WTC11 (cell line): ENCODE results near the gene SPAG9. TPM values are rescaled to one million over a fixed set of nuclear protein-coding genes. Genes with fewer than 3 reads are reported as not detected.

ENCODE experiments used
- ATAC-seq: fragments of 200-7000 bp; cut with Tn5 transposase; 2 replicates; pipeline ENCODE4 v1.10.0; 2021; ENCODE audit warnings: mild to moderate bottlenecking, moderate library complexity
- CTCF ChIA-PET: fragments of 300-600 bp; sonication (Branson Sonifier 250); formaldehyde crosslinking; loops from one replicate; lab custom pipeline; 2021; ENCODE audit warnings: antibody characterized with exemption; lab: Charles Lee
- POLR2A ChIA-PET: fragments of 350-600 bp; sonication (Branson Sonifier 250); formaldehyde crosslinking; loops from one replicate; lab custom pipeline; 2021; ENCODE audit warnings: antibody characterized with exemption; lab: Charles Lee
- DNase-seq: peaks from one replicate; pipeline ENCODE4 v3.0.0; 2021; ENCODE audit warnings: low spot score
- H3K27ac Mint-ChIP-seq: 2 replicates; pipeline ENCODE4 v1.8.0; 2021; ENCODE audit warnings: mixed read lengths
- H3K27me3 Mint-ChIP-seq: 2 replicates; pipeline ENCODE4 v1.8.0; 2021; ENCODE audit warnings: low read depth, mild to moderate bottlenecking, moderate library complexity, mixed read lengths
- H3K36me3 Mint-ChIP-seq: 2 replicates; pipeline ENCODE4 v1.8.0; 2021; ENCODE audit warnings: mixed read lengths
- H3K4me1 Mint-ChIP-seq: 2 replicates; pipeline ENCODE4 v1.8.0; 2022; ENCODE audit warnings: mixed read lengths
- H3K4me3 Mint-ChIP-seq: 2 replicates; pipeline ENCODE4 v1.8.0; 2021; ENCODE audit warnings: mild to moderate bottlenecking, moderate library complexity, mixed read lengths
- H3K9me3 Mint-ChIP-seq: 2 replicates; pipeline ENCODE4 v1.8.0; 2021; ENCODE audit warnings: mixed read lengths
- CDX4 ChIP-seq: fragments of 250-450 bp; sonication (Bioruptor Pico); IDR thresholded peaks from 2 replicates; pipeline ENCODE4 v1.9.0; 2021; ENCODE audit warnings: moderate library complexity, mild to moderate bottlenecking, inconsistent platforms, borderline replicate concordance
- ESRRA ChIP-seq: sonication (generic); formaldehyde crosslinking; IDR thresholded peaks from 2 replicates; pipeline ENCODE4 v1.8.1; 2022; ENCODE audit warnings: mild to moderate bottlenecking, missing genetic modification reagents, borderline replicate concordance
- ETV6 ChIP-seq: sonication (generic); formaldehyde crosslinking; IDR thresholded peaks from 2 replicates; pipeline ENCODE4 v1.8.1; 2022; ENCODE audit warnings: mild to moderate bottlenecking, missing genetic modification reagents
- FOXP1 ChIP-seq: sonication (generic); formaldehyde crosslinking; IDR thresholded peaks from 2 replicates; pipeline ENCODE4 v1.8.0; 2022; ENCODE audit warnings: missing genetic modification reagents, mild to moderate bottlenecking, moderate library complexity, borderline replicate concordance
- MYBL2 ChIP-seq: sonication (generic); formaldehyde crosslinking; IDR thresholded peaks from 2 replicates; pipeline ENCODE4 v1.8.1; 2023; ENCODE audit warnings: mild to moderate bottlenecking, moderate library complexity, missing genetic modification reagents
- NFYB ChIP-seq: sonication (generic); formaldehyde crosslinking; conservative IDR thresholded peaks from 2 replicates; pipeline ENCODE4 v1.8.0; 2022; ENCODE audit warnings: low read depth, missing genetic modification reagents
- SMAD4 ChIP-seq: sonication (generic); formaldehyde crosslinking; IDR thresholded peaks from 2 replicates; pipeline ENCODE4 v1.8.0; 2022; ENCODE audit warnings: mild to moderate bottlenecking, missing genetic modification reagents
- total RNA-seq: library from RNA; stranded (reverse); gene quantifications from 3 replicates; pipeline ENCODE4 v1.2.3, GENCODE V29; 2021
- TF ChIP-seq, protein P1 (sequence below): sonication (generic); formaldehyde crosslinking; IDR thresholded peaks from 2 replicates; pipeline ENCODE4 v1.8.1; 2022; ENCODE audit warnings: low read depth, missing genetic modification reagents, borderline replicate concordance
- TF ChIP-seq, protein P2 (sequence below): fragments of 250-450 bp; sonication (Bioruptor Pico); IDR thresholded peaks from 2 replicates; pipeline ENCODE4 v1.8.0; 2021; ENCODE audit warnings: mild to moderate bottlenecking
- TF ChIP-seq, protein P3 (sequence below): sonication (generic); formaldehyde crosslinking; IDR thresholded peaks from 2 replicates; pipeline ENCODE4 v1.8.0; 2023; ENCODE audit warnings: missing genetic modification reagents, mild to moderate bottlenecking, borderline replicate concordance
- TF ChIP-seq, protein P4 (sequence below): sonication (generic); formaldehyde crosslinking; IDR thresholded peaks from 2 replicates; pipeline ENCODE4 v1.8.1; 2022; ENCODE audit warnings: mild to moderate bottlenecking, missing genetic modification reagents, moderate library complexity, borderline replicate concordance

Gene SPAG9
- total RNA-seq, 1 experiment from 2014 or later, result 51.9 TPM

DNA sequence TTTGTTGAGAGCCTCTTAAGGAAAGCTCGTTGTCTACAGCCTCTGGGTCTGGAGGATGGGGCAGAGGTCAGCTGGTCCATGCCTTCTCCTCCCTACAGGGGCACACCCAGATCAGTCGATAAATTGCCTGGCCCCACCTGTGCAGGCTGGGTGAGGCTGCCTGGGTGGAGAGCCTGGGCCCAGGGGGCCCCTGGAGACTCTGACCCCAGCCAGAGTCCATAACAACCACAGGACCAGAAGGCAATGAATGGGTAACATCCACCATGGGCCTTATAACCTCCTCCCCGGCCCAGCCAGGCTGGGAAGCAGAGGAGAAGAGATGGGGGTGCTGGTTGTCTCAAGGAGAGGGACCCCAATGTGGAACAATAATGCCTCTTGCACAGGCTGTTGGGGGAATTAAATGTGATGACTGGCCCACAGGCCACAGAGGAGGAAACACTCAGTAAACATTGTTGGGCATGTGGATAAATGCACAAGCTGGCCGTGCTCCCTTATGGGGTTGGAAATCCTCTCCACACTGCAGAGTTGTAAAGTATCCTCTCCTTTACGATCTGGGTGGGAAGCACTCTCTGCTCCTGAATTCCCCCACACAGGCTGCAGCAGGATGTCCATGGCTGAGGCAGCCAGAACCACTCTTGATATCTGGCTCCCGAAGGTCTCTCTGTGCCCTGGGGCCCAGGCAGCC is 197.8 kb downstream of the SPAG9 start (continued):
- TF ChIP-seq, protein P1, sequence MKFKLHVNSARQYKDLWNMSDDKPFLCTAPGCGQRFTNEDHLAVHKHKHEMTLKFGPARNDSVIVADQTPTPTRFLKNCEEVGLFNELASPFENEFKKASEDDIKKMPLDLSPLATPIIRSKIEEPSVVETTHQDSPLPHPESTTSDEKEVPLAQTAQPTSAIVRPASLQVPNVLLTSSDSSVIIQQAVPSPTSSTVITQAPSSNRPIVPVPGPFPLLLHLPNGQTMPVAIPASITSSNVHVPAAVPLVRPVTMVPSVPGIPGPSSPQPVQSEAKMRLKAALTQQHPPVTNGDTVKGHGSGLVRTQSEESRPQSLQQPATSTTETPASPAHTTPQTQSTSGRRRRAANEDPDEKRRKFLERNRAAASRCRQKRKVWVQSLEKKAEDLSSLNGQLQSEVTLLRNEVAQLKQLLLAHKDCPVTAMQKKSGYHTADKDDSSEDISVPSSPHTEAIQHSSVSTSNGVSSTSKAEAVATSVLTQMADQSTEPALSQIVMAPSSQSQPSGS (CRISPR knock-in tag), result no peak
- TF ChIP-seq NFYB (CRISPR knock-in tag) (no peak), CDX4 (no peak), ESRRA (CRISPR knock-in tag) (no peak), ETV6 (CRISPR knock-in tag) (no peak), SMAD4 (CRISPR knock-in tag) (no peak), MYBL2 (CRISPR knock-in tag) (no peak)
- TF ChIP-seq, protein P2, sequence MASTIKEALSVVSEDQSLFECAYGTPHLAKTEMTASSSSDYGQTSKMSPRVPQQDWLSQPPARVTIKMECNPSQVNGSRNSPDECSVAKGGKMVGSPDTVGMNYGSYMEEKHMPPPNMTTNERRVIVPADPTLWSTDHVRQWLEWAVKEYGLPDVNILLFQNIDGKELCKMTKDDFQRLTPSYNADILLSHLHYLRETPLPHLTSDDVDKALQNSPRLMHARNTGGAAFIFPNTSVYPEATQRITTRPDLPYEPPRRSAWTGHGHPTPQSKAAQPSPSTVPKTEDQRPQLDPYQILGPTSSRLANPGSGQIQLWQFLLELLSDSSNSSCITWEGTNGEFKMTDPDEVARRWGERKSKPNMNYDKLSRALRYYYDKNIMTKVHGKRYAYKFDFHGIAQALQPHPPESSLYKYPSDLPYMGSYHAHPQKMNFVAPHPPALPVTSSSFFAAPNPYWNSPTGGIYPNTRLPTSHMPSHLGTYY (CRISPR knock-in tag), result no peak

- Mint-ChIP-seq H3K9me3 (no peaks in the 10 kb centered on the region), H3K27ac (no peak overlapping the region), H3K4me1 (peaks cover 53% of the 10 kb centered on the region), H3K36me3 (no peaks in the 10 kb centered on the region), H3K4me3 (no peak overlapping the region), H3K27me3 (no peaks in the 10 kb centered on the region; the same call in 1 of the 2 replicates)
- TF ChIP-seq, protein P3, sequence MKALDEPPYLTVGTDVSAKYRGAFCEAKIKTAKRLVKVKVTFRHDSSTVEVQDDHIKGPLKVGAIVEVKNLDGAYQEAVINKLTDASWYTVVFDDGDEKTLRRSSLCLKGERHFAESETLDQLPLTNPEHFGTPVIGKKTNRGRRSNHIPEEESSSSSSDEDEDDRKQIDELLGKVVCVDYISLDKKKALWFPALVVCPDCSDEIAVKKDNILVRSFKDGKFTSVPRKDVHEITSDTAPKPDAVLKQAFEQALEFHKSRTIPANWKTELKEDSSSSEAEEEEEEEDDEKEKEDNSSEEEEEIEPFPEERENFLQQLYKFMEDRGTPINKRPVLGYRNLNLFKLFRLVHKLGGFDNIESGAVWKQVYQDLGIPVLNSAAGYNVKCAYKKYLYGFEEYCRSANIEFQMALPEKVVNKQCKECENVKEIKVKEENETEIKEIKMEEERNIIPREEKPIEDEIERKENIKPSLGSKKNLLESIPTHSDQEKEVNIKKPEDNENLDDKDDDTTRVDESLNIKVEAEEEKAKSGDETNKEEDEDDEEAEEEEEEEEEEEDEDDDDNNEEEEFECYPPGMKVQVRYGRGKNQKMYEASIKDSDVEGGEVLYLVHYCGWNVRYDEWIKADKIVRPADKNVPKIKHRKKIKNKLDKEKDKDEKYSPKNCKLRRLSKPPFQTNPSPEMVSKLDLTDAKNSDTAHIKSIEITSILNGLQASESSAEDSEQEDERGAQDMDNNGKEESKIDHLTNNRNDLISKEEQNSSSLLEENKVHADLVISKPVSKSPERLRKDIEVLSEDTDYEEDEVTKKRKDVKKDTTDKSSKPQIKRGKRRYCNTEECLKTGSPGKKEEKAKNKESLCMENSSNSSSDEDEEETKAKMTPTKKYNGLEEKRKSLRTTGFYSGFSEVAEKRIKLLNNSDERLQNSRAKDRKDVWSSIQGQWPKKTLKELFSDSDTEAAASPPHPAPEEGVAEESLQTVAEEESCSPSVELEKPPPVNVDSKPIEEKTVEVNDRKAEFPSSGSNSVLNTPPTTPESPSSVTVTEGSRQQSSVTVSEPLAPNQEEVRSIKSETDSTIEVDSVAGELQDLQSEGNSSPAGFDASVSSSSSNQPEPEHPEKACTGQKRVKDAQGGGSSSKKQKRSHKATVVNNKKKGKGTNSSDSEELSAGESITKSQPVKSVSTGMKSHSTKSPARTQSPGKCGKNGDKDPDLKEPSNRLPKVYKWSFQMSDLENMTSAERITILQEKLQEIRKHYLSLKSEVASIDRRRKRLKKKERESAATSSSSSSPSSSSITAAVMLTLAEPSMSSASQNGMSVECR (CRISPR knock-in tag), result no peak
- TF ChIP-seq FOXP1 (CRISPR knock-in tag), result no peak
- TF ChIP-seq, protein P4, sequence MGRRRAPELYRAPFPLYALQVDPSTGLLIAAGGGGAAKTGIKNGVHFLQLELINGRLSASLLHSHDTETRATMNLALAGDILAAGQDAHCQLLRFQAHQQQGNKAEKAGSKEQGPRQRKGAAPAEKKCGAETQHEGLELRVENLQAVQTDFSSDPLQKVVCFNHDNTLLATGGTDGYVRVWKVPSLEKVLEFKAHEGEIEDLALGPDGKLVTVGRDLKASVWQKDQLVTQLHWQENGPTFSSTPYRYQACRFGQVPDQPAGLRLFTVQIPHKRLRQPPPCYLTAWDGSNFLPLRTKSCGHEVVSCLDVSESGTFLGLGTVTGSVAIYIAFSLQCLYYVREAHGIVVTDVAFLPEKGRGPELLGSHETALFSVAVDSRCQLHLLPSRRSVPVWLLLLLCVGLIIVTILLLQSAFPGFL (CRISPR knock-in tag), result no peak
- ATAC-seq (no peak), DNase-seq (no peak)
- ChIA-PET CTCF (interaction anchor here (0.7 to 1.1 kb wide), 3 partner anchors 10 to 70 kb away, joined by 3 read pairs; no protein-coding TSS in a partner anchor), POLR2A (no interaction called here)
Observed at GRCh38 chr17:50922107-50922506, 198.6 kb downstream of the SPAG9 start.
